Transverse colon (tissue), 3 donors: Measurements from ENCODE around the gene SH3GLB2.

ENCODE experiments used
- POLR2A ChIP-seq: fragments of 450-650 bp; IDR thresholded peaks from one replicate; pipeline ENCODE4 v1.6.1; 2016; ENCODE audit warnings: antibody characterized with exemption, mild to moderate bottlenecking, moderate library complexity
- TF ChIP-seq, protein P1 (sequence below), 5 experiments: fragments of 200-600 bp in 3 of 5; fragments of 450-650 bp in 2 of 5; sonication (generic) in 3 of 5; IDR thresholded peaks; 1 replicate in 2 of 5; 2 replicates in 3 of 5; pipeline ENCODE4 v1.5.1; 2016 to 2017; ENCODE audit warnings: antibody characterized with exemption in 5 of 5, inconsistent platforms in 3 of 5, mild to moderate bottlenecking in 2 of 5, moderate library complexity in 1 of 5

GRCh38 chr9:128992995-128993394 lies 35.1 kb downstream of the SH3GLB2 start:
- no peak for TF ChIP-seq POLR2A
- TF ChIP-seq, protein P1, sequence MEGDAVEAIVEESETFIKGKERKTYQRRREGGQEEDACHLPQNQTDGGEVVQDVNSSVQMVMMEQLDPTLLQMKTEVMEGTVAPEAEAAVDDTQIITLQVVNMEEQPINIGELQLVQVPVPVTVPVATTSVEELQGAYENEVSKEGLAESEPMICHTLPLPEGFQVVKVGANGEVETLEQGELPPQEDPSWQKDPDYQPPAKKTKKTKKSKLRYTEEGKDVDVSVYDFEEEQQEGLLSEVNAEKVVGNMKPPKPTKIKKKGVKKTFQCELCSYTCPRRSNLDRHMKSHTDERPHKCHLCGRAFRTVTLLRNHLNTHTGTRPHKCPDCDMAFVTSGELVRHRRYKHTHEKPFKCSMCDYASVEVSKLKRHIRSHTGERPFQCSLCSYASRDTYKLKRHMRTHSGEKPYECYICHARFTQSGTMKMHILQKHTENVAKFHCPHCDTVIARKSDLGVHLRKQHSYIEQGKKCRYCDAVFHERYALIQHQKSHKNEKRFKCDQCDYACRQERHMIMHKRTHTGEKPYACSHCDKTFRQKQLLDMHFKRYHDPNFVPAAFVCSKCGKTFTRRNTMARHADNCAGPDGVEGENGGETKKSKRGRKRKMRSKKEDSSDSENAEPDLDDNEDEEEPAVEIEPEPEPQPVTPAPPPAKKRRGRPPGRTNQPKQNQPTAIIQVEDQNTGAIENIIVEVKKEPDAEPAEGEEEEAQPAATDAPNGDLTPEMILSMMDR (IDR thresholded peaks at IDR 0.05): peak in 1 of 5 experiments; percentile 12
